GM19463 (cell line): ENCODE data around the gene INO80C.
A peak's percentile ranks its signal among the peaks of the same experiment; 100 is the strongest.

ENCODE experiments used
- ATAC-seq: cut with Tn5 transposase; IDR thresholded peaks from one replicate; pipeline ENCODE4 v1.9.1; 2021; ENCODE audit warnings: mild to moderate bottlenecking, moderate library complexity; ENCODE audit not compliant: unreplicated experiment

INO80C gene

GRCh38 chr18:35513181-35513936 is 15.6 kb upstream of the INO80C start:
- no peak for ATAC-seq

- no peak for ATAC-seq
Observed at GRCh38 chr18:35512761-35513160, 15.0 kb upstream of the INO80C start.

GRCh38 chr18:35511833-35512232 is 14.1 kb upstream of the INO80C start:
- ATAC-seq, result peak; percentile 30

DNA sequence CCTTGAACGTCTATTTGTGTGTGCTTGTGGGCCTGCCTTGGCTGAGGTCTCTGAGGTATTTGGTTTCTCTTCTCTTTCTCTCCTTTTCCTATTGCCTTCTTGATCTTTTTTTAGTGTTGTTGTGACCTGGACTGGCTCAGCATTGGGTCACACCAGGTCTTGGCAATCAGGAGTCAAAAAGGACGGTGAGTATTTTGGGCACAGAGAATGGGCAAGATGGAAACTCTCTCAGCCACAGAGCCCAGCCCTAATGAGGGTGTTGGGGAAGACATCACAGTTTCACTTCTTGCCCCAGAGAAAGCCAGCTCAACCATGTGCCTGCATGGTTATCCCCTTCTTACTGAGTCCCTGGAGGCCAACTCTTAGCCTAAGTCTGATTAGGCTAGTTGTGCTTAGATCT is 13.7 kb upstream of the INO80C start:
- peak; percentile 97 for ATAC-seq

- ATAC-seq, result no peak
Observed at GRCh38 chr18:35510076-35510651, 12.4 kb upstream of the INO80C start.

- ATAC-seq, result no peak
Observed at GRCh38 chr18:35508746-35509338, 11.1 kb upstream of the INO80C start.

DNA sequence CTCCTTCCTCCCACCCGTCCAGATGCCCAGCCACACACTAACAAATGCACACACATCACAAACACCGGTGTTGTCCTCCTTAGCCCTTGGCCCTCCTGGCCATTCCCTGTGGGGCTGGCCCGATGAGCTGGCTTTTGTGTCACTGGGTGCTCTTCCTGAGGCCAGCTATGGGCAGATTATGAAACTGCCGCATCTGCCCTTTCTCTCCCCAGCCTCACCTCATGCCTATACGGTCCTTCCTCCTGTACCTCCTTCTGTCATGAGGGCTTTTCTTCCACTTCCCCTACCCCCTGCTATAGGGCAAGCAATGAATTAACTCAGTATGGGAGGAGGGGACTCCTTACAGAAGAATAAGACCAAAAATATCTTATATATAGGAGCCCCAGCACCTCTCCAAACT is 10.3 kb upstream of the INO80C start:
- ATAC-seq, result no peak

DNA sequence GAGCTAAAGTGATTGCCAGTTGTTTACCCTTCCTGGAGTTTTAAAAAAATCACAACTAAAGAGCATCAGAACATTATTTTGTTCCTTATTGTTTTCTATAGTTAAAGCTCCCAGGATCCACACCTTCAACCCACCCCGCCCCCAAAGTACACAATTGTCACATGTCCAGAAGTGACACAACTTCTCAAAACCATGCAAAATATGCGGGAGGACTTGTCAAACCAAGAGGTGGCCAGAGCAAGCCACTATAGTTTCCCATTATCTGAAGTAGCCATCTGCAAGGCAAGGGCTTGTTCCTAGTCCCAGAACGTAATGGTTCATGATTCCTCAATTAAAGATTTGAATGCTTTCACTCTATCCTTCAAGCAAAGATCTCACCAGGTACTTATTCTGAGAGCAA is 9.9 kb upstream of the INO80C start:
- ATAC-seq, result no peak

- no peak for ATAC-seq
Observed at GRCh38 chr18:35507192-35507591, 9.4 kb upstream of the INO80C start.

- no peak for ATAC-seq
Observed at GRCh38 chr18:35506024-35506712, 8.4 kb upstream of the INO80C start.

DNA sequence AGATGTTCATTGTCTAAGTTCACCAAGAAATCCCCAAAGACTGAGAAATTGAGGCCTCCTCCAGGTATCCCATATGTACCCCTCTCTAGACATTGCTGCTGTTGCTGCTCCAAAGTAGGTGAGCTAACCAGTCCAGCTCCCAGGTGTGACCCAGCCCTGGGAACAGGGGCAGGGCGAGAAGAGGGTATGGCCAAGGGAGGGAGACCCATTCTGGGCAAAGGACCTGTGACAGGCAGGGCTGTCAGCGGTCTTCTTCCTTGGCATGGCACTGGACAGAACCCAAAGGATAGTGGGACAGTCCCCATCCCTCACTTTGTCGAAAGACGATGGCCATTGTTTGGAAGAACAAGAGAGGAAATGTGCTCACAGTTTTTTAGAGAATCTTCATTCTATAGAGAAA is 7.2 kb upstream of the INO80C start:
- ATAC-seq, result no peak

- no peak for ATAC-seq
Observed at GRCh38 chr18:35502052-35502451, 4.3 kb upstream of the INO80C start.

GRCh38 chr18:35501369-35501768 is 3.6 kb upstream of the INO80C start:
- ATAC-seq, result no peak

DNA sequence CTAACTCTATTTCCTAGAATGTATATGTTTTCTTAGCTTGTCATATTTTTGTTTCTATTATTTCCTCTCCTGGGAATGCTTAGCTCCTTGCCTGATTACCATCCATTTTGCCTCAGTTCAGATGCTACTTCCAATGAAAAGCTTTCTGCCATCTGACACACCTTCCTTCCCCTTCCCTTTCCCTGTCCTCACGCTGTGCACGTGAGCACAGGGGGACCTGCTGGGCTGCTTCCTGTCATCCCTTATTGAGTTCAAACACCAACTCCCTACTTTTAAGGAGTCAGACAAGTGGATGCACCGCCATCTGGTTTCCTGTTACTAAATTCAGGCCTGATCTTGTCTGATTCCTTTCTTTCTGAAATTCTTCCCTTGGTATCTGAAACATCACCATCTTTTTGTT is 2.4 kb upstream of the INO80C start:
- no peak for ATAC-seq

DNA sequence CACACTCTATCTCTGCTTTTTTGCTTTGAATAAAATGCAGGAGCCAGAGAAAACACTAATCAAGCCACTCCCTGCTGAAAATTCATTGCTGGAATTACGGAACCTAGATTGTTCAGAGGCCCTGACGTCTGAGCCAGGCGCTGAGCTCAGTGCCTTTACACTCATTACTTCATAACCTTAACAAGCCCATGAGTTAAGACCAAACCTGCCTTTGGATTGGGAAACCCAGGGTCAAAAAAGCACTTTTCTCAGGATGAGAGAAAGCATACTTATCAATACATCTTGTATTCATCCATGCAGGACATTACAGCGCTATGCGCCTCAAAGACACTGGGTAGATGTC is 762 bp downstream of the INO80C start:
- ATAC-seq, result peak; percentile 14

DNA sequence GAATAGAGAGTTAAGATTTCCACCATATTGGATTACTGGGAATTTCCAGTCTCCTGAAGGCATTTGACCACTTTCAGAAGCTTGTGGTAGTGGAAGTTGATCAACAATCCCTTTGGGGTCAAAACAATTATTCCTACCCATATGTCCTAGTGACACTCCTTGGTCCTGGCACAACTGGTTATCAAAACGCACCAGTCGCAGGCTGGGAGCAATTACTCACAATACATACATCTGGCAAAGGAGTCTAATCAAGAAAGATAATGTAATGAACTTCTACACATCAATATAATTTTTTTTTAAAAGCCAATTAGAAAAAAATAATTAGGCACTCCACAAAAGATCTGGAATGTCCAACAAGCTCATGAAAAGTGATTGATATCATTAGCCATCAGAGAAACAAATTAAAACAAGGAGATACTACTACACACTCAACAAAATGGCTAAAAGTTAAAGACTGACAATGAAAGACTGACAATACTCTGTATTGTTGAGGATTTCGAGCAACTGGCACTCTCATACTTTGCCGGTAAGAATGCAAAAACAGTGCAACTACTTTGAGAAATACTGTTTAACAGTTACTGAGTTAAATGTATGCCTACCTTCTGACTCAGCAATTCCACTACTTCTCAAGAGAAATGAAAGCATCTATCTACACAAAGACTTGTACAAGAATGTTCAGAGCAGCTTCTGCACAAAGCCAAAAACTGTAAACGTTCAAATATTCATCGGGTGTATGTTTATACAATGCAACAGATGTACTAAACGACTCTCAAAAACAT is 2.0 kb downstream of the INO80C start:
- no peak for ATAC-seq

DNA sequence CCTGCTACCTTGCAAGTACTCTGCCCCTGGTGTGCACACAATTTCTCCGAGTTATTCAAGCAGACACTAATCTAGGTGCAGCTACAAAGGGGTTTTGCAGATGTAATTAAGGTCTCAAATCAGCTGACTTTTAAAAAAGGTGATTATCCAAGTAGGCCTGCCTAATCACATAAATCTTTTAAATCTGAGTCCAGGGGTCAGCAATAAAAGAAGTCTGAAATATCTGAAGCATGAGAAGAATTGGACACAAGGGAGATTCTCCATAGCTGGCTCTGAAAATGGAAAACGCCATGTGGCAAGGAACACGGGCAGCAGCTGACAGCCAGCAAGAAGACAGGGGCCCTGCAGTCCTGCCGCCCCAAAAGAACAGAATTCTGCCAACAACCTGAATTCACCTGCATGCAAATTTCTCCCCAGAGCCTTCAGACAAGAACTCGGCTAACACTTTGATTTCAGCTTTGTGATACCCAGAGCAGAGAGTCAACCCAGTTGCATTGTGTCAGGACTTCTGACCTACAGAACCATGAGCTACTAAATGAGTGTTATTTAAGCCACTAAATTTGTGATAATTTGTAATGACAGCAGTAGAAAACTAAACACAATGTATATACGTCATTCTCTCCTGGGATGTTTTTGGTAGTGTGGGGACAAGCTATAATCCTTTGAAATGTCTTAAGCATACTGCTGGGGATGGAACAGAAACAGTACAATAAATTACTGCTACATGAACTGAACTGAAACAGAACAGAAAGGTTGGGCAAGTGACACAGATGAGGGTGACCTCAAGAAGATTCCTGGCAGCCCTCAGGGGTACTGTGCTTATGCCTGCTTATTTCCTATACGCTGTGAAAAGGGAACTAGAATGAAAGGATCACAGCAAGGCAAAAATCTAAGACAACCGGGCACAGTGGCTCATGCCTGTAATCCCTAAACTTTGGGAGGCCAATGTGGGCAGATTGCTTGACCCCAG is 3.2 kb downstream of the INO80C start:
- ATAC-seq, result no peak

DNA sequence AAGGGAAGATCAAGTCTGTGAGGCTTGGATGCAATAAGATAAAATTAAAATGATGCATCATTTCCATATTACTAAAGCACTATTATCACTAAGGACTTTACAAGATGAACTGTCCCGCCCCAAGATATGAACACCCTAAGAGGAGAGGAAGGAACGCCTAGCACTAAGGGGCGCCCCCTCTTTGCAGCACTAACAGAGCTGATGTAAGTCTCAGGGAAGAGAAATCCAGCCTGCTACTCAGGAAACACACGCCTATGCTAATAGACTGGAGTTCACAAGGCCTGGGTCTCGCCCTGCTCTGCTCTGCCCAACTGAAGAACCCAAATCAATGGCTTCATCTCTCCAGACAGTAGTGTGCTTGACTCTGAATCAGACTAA is 6.1 kb downstream of the INO80C start:
- ATAC-seq, result no peak

GRCh38 chr18:35490894-35491699 is 6.7 kb downstream of the INO80C start:
- ATAC-seq, result no peak
